ENCODE measurements around the gene FILIP1.

GRCh38 chr6:75353644-75354043, 140.0 kb downstream of the FILIP1 start:
- TF ChIP-seq POLR2AphosphoS5 (IDR thresholded peaks at IDR 0.05; ENCODE audit: low read depth, low read length) (no peak), CTCF (IDR thresholded peaks at IDR 0.05; ENCODE audit: control extremely low read depth in 1 of 3, insufficient read depth in 1 of 3, low read depth in 1 of 3, low read length in 3 of 3) (no peak), JUN (IDR thresholded peaks at IDR 0.05; ENCODE audit: low read depth, low read length) (no peak), EP300 (IDR thresholded peaks at IDR 0.05; ENCODE audit: borderline replicate concordance in 1 of 2, low read depth in 2 of 2, low read length in 2 of 2) (no peak), RAD21 (IDR thresholded peaks at IDR 0.05 in 1 of 2, conservative IDR thresholded peaks at IDR 0.05 in 1 of 2; ENCODE audit: low read depth in 2 of 2, low read length in 2 of 2) (no peak), POLR2A (IDR thresholded peaks at IDR 0.05; ENCODE audit: control extremely low read depth in 1 of 2, low read depth in 2 of 2, low read length in 2 of 2) (no peak)

Measured in H1 (cell line).